Measurements from ENCODE around the gene SPIC.
"Not testable (repeated sequence)": the region's sequence is repeated elsewhere in the genome, so short reads cannot be mapped to it uniquely, and the experiment has no call there.

Gene SPIC
- 0 reads per million in 2 donors for total RNA-seq

GRCh38 chr12:101474711-101475386, at the start of gene SPIC:
SPIC (plus strand) TSS chr12:101475336; CDS start chr12:101476905, 1,569 bp downstream.
- DNase-seq, result no peak

GRCh38 chr12:101430456-101430855, 44.7 kb upstream of the SPIC start:
- DNase-seq, result no peak

DNA sequence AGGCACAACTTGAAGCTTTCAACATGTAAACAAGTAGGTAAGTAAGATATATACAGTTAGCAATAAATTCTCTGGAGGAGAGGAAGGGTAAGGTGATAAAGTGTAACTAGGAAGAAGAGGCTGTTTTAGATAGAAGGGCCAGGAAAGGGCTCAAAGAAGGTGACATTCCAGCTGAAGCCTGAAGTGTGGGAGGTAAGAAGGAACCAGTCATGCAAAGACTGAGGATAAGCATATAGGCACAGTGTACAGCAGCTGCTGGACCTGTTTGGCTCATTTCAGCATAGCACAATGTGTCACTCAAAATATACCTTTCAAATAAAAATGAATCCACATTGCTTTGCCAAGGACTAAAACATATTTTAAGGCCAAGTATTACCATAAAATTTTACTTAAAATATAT, 39.0 kb upstream of the SPIC start:
- no peak for DNase-seq

GRCh38 chr12:101439236-101439635, 35.9 kb upstream of the SPIC start:
- no peak for DNase-seq

DNA sequence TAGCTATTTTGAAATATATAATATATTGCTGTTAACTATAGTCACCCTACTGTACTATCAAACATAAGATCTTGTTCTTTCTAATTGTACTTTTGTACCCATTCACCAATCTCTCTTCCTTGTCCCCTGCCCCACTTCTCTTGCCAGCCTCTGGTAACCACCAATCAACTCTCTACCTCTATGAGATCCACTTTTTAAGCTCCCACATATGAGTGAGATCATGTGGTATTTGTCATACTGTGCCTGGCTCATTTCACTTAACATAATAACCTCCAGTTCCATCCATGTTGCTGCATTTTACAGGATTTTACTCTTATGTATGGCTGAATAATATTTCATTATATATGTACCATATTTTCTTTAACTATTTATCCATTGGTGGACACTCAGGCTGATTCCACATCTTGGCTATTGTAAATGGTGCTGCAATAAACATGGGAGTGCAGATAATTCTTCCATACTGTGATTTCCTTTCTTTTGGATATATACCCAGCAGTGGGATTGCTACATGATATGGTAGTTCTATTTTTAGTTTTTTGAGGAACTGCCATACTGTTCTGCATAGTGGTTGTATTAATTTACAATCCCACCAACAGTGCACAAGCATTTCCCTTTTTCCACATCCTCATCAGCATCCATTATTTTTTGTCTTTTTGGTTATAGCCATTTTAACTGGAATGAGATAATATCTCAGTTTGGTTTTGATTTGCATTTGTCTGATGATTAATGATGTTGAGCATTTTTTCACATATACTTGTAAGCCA, 33.5 kb upstream of the SPIC start:
- no peak for DNase-seq

DNA sequence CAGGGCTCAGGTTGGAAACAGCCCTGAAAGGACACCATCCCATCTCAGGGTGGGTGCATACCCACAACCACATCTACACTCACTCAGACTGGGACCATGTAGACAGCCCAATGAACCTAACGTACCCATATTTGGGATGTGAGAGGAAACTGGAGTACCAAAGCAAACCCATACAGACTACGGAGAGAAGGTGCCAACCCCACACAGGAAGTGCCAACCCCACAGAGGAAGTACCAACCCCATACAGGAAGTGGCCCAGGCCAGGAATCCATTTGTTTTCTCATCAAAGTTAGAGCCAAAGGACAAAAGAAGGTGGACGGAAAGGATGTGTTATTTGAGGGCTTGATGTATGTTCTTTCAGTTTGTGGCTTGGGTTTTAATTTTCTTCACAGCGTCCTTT, 19.5 kb upstream of the SPIC start:
- DNase-seq, result no peak

- DNase-seq, result no peak
These were observed 15.3 kb upstream of the SPIC start for GRCh38 chr12:101459642-101460346.

- no peak for DNase-seq
These were observed 6.2 kb upstream of the SPIC start for GRCh38 chr12:101468948-101469347.

GRCh38 chr12:101470939-101471338, 4.2 kb upstream of the SPIC start:
- no peak for DNase-seq

DNA sequence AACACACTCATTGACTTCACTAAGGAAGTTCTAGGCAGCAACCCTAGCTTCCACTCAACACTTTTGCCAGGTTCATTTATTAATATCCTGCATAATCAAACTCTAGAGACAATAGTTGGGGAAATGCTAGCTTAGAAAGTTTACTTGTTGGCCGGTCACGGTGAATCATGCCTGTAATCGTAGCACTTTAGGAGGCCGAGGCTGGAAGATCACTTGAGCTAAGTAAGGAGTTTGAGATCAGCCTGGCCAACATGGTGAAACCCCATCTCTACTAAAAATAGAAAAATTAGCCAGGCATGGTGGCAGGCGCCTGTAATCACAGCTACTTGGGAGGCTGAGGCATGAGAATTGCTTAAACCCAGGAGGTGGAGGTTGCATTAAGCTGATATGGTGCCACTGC, 3.3 kb upstream of the SPIC start:
- DNase-seq, result not testable (repeated sequence)

GRCh38 chr12:101474248-101474647, 888 bp upstream of the SPIC start:
- no peak for DNase-seq

DNA sequence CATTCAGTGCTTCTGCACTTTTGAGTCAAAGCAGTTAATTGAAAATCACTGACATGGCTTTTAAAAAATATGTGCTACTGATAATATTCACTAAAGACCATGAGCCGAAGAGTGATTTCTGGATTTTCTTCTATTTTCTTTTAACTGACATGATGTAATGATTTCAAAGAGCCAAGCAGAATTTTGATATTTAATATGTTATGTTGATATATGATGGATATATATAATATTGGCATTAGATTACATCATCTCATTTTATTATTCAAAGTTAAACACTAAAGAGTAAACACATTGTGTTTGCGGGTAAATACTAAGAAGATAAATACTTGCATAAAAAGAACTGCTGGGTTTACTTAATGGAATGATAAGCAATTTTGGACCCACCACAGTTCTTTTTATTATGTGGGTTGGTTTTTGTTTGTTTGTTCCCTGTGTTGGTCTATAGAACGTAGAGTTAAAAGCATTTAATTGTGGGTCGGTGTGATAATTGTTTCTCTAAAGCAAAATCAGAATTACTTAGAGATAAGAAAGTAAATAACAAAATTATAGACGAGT, 692 bp downstream of the SPIC start:
- DNase-seq, result no peak

GRCh38 chr12:101480849-101481248, 5.7 kb downstream of the SPIC start:
- DNase-seq, result no peak

DNA sequence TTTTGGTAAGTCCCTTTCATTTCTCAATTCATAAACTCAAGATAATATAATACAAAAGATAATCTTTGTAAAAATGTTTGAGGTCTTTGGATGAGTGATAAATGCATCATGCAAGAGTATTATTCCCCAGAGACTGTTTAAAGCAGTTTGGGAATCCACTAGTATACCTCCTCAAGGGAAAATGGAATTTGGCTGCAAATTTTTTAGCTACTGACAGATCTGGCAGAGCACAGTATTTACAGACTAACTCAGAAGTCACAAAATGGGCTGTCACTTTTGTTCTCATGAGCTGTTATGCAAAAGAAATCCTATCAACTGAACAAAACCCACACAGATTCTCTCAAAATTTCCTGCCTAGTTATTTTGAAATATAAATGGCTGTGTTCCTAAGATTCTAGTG, 9.9 kb downstream of the SPIC start:
- no peak for DNase-seq

- no peak for DNase-seq
These were observed 13.3 kb downstream of the SPIC start for GRCh38 chr12:101488469-101488868.

- no peak for DNase-seq
These were observed 15.3 kb downstream of the SPIC start for GRCh38 chr12:101490286-101490920.

DNA sequence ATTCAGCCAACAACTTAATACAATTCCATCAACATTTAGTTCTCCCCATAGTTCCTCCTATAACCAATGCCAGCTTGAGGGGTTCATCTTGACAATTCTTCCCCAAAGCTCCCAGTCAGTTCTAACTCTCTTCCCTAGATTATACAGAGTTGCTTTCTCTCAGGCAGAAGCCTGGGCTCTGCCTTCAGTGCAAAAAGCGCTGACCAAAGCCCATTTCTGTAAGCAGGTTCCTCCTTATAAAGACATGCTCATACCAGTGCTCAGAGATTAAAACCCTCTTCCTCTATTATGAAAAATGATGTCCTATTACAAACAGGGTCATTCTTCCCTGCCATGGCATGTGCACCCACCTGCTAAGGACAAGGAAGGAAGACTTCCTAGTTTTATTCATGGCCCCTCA, 16.2 kb downstream of the SPIC start:
- no peak for DNase-seq

DNA sequence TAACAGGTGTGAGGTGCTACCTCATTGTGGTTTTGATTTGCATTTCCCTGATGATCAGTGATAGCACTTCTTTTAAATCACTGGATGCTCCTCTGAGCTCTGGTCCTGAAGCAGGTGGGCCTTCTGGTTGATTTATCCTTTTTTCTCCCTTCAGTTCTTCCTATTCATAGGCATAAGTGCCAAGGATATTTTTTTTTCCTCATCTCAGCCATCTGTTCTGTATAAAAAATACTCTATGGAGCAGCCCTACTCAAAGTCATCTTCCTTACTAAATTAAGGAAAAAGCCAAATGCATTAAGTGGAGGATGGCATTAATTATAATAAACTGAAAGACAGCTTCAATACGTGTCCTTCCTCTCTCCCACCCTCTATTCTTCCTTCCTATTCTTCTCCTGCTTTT, 18.4 kb downstream of the SPIC start:
- DNase-seq, result no peak

DNA sequence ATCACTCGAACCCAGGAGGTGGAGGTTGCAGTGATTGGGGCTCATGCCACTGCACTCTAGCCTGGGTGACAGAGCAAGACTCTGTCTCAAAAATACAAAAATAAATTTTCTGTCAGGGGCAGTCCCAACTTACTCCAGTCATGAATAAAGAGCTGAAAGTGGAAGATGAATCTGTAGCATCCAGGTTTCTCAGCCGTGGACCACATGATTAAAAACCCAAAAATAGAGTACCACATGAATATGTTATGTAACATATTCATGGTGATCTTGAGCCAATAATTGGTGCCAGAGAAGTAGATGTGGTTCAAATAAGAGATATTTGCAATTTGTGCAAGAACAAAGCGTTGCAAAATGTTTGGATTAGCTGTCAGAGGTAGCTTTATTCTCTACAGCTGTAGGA, 23.1 kb downstream of the SPIC start:
- DNase-seq, result no peak

DNA sequence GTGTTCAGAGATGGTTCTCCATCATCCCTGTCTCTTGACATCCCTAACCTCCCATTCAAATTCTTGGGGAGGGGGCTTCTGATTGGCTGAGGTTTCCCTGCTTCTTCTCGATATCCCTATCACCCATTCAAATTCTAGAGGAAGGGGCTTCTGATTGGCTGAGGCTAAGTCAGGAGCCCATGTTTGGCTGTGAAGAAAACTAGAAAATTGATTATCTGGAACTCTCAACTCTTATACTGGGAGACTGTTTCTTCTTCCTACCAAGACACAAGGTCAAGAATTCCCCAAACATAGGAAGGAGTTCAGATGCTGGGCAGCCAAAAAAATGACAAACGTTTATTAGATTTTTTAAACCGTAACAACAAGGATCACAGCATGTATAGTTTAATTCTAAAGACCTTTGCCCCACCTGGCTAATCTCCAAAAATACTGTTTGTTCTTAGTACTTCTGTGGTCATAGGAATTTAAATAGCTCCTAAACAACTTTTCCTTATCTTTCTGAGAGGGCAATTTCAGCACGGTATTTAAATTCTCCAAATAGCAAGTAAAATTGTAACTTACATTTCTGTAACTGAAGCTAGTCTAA, 26.4 kb downstream of the SPIC start:
- no peak for DNase-seq

DNA sequence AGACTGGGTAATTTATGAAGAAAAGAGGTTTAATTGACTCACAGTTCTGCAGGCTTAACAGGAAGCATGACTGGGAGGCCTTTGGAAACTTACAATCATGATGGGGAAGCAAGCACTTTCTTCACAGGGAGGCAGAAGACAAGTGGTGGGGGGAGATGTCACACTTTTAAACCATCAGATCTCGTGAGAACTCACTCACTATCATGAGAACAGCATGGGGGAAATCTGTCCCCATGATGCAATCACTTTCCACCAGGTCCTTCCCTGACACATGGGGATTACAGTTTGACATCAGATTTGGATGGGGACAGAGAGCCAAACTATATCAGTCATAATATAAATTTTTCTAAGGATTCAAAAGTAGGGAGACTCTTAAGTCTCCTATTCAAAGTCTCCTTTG, 46.0 kb downstream of the SPIC start:
- DNase-seq, result no peak

GRCh38 chr12:101527682-101528081, 52.5 kb downstream of the SPIC start:
- no peak for DNase-seq
